Prostate gland (tissue), 2 donors: Measurements from ENCODE around the gene GGPS1.

Experiments
- CTCF ChIP-seq, 4 experiments: fragments of 200-600 bp in 2 of 4; fragments of 450-650 bp in 2 of 4; sonication (generic) in 2 of 4; IDR thresholded peaks; 1 replicate in 3 of 4; 2 replicates in 1 of 4; pipeline ENCODE4 v1.5.1; 2016 to 2019; ENCODE audit warnings: antibody characterized with exemption in 4 of 4, mild to moderate bottlenecking in 2 of 4, moderate library complexity in 2 of 4
- POLR2A ChIP-seq: fragments of 450-650 bp; IDR thresholded peaks from one replicate; pipeline ENCODE4 v1.6.1; 2016; ENCODE audit warnings: antibody characterized with exemption, mild to moderate bottlenecking

DNA sequence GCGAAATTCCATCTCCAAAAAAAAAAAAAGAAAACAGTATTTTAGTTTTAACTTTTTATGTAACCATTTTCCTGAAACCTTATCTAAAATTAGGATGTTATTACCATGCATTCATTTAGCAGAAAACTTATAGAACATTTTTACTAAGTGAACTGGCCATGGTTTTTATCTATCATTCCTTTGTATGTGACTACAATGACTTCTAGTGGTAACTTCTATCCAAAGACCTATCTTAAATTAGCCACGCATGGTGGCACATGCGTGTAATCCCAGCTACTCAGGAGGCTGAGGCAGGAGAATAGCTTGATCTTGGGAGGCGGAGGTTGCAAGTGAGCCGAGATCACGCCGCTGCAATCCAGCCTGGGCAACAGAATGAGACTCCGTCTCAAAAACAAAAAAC, 11.4 kb downstream of the GGPS1 start:
- TF ChIP-seq POLR2A = no peak
- TF ChIP-seq CTCF (IDR thresholded peaks at IDR 0.05) = no peak
